Fibroblast of the aortic adventitia (primary cell): Measurements from ENCODE around the gene DLG5. TPM values are rescaled to one million over a fixed set of nuclear protein-coding genes. Genes with fewer than 3 reads are reported as not detected.

Experiments
- DNase-seq: peaks from one replicate; pipeline ENCODE4 v3.0.0-alpha.2; 2010; ENCODE audit warnings: low read depth
- H3K4me3 ChIP-seq: 2 replicates; pipeline ENCODE4 v1.5.1; 2011; ENCODE audit warnings: low read depth, mild to moderate bottlenecking, control low read depth, low read length, moderate library complexity
- total RNA-seq: library from RNA; depleted of rRNA; stranded (reverse); fragments of >200 nt; gene quantifications from 2 replicates; pipeline ENCODE4 v1.2.3, GENCODE V29; 2012; ENCODE audit warnings: low replicate concordance
- TF ChIP-seq, protein P1 (sequence below): IDR thresholded peaks from 2 replicates; pipeline ENCODE4 v1.5.1; 2011; ENCODE audit warnings: mild to moderate bottlenecking, low read length, control low read depth, inconsistent platforms; ENCODE audit not compliant: insufficient read depth

Gene DLG5
- total RNA-seq, 1 donor, result 42.7 TPM

DNA sequence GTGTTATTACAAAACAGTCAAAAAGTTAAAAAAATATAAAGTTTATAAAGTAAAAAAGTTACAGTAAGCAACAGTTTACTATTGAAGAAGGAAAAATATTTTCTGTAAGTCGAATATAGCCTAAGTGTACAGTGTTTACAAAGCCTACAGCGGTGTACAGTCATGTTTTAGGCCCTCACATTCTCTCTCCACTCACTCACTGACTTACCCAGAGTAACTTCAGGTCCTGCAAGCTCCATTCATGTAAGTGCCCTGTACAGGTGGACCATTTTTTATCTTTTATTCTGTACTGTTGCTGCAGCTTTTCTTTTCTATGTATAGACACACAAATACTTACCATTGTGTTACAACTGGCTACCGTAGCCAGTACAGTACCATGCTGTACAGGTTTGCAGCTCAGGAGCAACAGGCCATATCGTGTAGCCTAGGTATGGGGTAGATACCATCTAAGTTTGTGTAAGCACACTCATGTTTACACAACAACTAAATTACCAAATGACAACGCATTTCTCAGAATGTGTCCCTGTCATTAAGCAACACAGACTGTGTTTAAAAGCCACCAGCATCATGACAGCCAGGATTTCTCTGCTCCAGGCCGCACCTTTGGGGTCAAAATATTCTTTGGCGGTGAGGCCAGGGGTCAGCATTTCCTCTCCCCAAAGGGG is 67.2 kb downstream of the DLG5 start:
- DNase-seq, result no peak
- no peak overlapping the region for H3K4me3 ChIP-seq
- TF ChIP-seq, protein P1, sequence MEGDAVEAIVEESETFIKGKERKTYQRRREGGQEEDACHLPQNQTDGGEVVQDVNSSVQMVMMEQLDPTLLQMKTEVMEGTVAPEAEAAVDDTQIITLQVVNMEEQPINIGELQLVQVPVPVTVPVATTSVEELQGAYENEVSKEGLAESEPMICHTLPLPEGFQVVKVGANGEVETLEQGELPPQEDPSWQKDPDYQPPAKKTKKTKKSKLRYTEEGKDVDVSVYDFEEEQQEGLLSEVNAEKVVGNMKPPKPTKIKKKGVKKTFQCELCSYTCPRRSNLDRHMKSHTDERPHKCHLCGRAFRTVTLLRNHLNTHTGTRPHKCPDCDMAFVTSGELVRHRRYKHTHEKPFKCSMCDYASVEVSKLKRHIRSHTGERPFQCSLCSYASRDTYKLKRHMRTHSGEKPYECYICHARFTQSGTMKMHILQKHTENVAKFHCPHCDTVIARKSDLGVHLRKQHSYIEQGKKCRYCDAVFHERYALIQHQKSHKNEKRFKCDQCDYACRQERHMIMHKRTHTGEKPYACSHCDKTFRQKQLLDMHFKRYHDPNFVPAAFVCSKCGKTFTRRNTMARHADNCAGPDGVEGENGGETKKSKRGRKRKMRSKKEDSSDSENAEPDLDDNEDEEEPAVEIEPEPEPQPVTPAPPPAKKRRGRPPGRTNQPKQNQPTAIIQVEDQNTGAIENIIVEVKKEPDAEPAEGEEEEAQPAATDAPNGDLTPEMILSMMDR, result no peak

DNA sequence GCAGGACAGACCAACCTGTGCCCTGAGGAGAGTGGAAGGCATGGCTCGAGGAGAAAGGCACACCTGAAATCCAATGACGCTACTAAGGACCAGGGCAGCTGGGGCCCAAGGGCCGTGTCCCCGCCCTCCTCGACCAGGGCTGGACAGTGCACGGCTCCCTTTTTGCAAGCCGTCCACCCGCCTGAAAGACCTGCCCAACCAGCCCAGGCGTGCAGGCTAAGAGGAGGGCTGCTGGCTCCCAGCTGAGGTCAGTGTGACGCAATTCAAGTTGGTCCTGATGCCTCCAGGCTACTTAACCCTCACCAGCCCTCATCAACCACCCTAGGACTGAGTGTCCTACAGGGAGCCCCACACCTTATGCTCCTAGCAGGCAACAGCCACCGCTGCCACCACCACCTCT is 69.3 kb downstream of the DLG5 start:
- H3K4me3 ChIP-seq, result no peak overlapping the region
- TF ChIP-seq, protein P1, result no peak
- no peak for DNase-seq

DNA sequence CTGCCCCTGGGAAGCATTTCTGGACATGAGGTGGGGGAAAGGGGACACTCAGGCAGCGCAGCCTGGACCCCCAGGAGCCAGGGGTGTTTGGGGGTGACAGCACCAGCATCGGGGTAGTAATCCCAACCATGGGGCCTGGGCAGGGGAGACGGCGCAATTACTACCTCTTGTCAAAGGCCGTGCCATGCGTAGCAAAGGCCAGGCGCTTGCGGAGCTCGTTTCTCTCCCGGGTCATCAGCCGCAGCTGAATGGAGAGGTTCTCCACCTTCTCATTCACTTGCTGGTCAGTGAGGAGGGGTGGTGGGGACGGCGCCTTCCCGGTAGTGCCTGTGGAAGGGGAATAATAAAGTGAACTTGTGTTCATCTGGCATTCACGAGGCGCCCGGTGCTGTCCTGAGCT is 70.0 kb downstream of the DLG5 start:
- no peak overlapping the region for H3K4me3 ChIP-seq
- TF ChIP-seq, protein P1, result no peak
- DNase-seq, result no peak

DNA sequence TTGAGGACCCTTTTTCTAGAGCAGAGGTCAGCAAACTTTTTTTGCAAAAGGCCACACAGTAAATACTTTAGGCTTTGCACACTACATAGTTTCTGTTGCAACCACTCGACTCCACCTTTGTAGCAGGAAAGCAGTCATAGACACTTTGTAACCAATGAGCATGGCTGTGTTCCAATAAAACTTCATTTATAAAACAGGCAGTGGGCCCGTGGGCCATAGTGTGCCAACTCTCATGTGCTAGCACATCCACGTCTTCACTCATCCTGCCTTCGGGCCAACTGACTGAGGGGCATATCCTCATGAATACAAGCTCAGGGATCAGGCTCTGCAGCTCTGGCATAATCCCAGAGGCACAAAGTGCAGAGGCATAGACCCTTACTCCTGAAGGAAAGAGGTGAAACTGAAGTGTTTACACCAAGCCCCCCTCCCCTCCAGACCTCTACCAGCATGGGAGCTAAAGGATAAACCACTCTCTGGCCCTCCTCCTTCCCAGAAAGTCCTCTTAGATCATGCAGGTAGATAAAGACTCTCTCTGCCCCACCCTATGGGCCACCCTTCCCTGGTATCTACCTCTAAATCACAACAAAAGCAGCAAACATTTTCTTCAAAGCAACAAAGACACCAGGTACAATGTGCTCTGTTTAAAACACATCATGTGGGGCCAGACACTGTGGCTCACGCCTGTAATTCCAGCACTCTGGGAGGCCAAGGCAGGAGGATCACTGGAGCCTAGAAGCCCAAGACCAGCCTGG is 71.0 kb downstream of the DLG5 start:
- DNase-seq, result no peak
- TF ChIP-seq, protein P1, result no peak

DNA sequence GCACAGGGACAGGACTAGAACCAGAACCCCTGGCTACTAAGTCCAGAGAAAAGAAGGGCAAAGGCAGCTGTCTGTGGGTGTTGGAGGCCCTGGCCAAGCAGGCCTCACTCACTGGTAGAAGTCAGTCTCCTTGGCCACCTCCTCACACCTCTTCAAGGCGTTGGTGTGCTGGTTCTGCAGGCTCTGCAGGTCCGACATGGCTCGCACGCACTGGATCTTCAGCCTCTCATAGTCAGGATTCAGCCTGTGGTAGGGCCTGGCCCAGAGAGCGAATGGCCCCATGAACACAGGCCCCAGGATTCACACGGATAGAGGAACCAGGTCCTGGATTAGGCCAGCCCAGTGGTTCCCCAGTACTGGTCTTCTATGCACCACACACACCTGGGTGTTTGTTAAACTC is 72.4 kb downstream of the DLG5 start:
- DNase-seq, result no peak
- TF ChIP-seq, protein P1, result no peak
- no peak overlapping the region for H3K4me3 ChIP-seq

More for the DNA sequence above, 71.0 kb downstream of the DLG5 start:
- no peak overlapping the region for H3K4me3 ChIP-seq

DNA sequence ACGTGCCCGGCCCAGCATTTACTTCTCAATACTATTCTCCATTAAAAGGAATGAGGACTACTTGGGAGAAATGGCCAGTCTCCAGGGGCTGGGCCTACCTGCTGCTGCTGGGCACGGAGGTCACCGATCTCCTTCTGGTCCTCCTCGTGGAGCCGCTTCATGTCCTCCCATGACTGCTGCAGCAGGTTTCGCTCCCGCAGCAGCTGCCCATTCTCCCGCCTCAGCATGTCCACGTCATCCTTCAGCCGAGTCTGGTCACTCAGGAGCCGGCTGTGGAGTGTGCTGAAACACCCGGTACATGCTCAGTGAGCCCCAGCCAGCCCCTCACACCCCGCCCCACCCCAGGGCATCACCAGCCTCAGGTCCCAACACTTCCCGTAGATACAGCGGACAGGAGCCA is 73.3 kb downstream of the DLG5 start:
- no peak overlapping the region for H3K4me3 ChIP-seq
- TF ChIP-seq, protein P1, result no peak
- DNase-seq, result no peak
